Measurements from ENCODE around the gene MED12L.

The MED12L gene

DNA sequence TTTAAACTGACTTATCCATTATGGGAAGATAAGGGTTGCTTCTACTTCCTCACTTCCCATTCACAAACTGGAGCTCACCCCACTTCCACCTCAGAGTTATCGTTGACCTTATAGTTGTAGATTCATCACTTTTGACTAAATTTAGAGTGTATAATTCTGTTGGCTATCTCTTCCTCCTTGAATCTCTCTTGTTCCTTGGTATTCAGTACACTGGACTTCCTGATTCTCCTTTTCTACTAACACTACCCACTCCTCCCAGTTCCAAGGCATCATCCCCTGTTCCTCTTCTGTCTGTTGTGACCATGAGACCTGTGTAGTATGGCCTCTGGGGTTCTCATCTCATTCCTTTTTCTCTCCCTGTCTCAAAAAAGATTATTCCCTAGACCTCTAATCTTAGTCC lies 237.0 kb downstream of the MED12L start:
- TF ChIP-seq SIN3A (IDR thresholded peaks at IDR 0.05; ENCODE audit: borderline replicate concordance, insufficient read depth, low read length) (no peak), FOXP2 (optimal IDR thresholded peaks at IDR 0.05; ENCODE audit: borderline replicate concordance, extremely low read depth, extremely low read length, insufficient read depth) (no peak), TAF1 (IDR thresholded peaks at IDR 0.05; ENCODE audit: borderline replicate concordance, insufficient read depth, low read length) (no peak), POLR2AphosphoS5 (IDR thresholded peaks at IDR 0.05; ENCODE audit: low read depth, low read length) (no peak)
- TF ChIP-seq, protein P1, sequence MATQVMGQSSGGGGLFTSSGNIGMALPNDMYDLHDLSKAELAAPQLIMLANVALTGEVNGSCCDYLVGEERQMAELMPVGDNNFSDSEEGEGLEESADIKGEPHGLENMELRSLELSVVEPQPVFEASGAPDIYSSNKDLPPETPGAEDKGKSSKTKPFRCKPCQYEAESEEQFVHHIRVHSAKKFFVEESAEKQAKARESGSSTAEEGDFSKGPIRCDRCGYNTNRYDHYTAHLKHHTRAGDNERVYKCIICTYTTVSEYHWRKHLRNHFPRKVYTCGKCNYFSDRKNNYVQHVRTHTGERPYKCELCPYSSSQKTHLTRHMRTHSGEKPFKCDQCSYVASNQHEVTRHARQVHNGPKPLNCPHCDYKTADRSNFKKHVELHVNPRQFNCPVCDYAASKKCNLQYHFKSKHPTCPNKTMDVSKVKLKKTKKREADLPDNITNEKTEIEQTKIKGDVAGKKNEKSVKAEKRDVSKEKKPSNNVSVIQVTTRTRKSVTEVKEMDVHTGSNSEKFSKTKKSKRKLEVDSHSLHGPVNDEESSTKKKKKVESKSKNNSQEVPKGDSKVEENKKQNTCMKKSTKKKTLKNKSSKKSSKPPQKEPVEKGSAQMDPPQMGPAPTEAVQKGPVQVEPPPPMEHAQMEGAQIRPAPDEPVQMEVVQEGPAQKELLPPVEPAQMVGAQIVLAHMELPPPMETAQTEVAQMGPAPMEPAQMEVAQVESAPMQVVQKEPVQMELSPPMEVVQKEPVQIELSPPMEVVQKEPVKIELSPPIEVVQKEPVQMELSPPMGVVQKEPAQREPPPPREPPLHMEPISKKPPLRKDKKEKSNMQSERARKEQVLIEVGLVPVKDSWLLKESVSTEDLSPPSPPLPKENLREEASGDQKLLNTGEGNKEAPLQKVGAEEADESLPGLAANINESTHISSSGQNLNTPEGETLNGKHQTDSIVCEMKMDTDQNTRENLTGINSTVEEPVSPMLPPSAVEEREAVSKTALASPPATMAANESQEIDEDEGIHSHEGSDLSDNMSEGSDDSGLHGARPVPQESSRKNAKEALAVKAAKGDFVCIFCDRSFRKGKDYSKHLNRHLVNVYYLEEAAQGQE (IDR thresholded peaks at IDR 0.05; ENCODE audit: insufficient read depth in 1 of 2, low read depth in 2 of 2, low read length in 2 of 2): no peak

GRCh38 chr3:151327571-151328198 lies 242.2 kb downstream of the MED12L start:
- TF ChIP-seq FOXP2 (optimal IDR thresholded peaks at IDR 0.05; ENCODE audit: borderline replicate concordance, extremely low read depth, extremely low read length, insufficient read depth) (no peak), POLR2AphosphoS5 (IDR thresholded peaks at IDR 0.05; ENCODE audit: low read depth, low read length) (no peak), TAF1 (IDR thresholded peaks at IDR 0.05; ENCODE audit: borderline replicate concordance, insufficient read depth, low read length) (no peak), SIN3A (IDR thresholded peaks at IDR 0.05; ENCODE audit: borderline replicate concordance, insufficient read depth, low read length) (no peak)
- TF ChIP-seq, protein P1 (IDR thresholded peaks at IDR 0.05; ENCODE audit: insufficient read depth in 1 of 2, low read depth in 2 of 2, low read length in 2 of 2): no peak

DNA sequence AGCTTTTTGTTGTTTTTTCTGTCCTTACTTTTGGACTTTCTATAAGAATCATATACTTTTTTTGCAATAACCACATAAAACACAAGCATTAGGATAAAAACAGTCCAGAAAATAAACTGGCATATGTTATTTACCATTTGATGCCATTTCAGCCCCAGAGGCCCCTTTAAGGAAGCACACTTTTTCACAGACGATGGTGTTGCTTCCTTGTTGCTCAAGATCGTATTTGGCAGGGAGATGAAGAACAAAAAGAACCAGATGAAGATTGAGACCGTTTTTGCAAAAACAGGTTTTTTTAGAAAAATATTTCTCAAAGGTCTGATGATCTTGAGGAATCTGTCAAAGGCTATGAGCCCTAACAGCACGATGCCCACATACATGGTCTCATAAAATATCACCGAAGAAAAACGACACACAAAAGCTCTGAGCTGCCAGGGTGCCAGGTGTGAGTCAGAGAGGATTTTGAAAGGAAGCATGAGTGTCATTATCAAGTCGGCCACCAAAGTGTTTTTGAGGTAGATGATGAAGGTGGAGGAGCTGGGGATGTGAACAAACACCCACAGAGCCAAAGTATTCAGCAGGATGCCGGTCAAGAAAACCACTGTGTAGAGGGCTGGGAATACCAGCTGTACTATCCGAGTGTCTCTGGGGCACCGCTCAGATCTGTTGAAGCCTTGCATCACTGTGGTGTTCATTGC lies 243.0 kb downstream of the MED12L start:
- TF ChIP-seq FOXP2 (optimal IDR thresholded peaks at IDR 0.05; ENCODE audit: borderline replicate concordance, extremely low read depth, extremely low read length, insufficient read depth) (no peak), SIN3A (IDR thresholded peaks at IDR 0.05; ENCODE audit: borderline replicate concordance, insufficient read depth, low read length) (no peak), TAF1 (IDR thresholded peaks at IDR 0.05; ENCODE audit: borderline replicate concordance, insufficient read depth, low read length) (no peak), POLR2AphosphoS5 (IDR thresholded peaks at IDR 0.05; ENCODE audit: low read depth, low read length) (no peak)
- TF ChIP-seq, protein P1 (IDR thresholded peaks at IDR 0.05; ENCODE audit: insufficient read depth in 1 of 2, low read depth in 2 of 2, low read length in 2 of 2): no peak

DNA sequence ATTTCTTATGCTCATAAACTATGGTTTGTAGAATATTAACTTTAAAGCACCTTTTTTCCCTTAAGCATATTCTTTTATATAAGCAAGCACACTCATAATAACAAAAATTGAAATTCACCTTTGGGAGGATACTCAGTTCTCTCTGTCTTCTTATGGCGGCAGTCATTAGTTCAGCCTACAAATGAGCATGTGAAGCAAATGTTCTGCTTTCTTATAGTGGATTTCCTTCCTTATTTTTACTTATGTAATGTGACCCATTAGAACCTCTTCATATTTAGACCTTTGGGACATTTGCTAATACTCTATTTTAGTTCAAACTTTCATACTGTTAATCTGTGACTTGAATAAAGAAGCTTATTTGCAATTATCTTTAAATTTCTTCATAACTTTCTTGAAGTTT lies 243.9 kb downstream of the MED12L start, which contains the start of gene P2RY13:
Gene P2RY13, minus strand, starts transcription at position 187 of the 400 bp plus-strand sequence. Its CDS starts 21 bp downstream, at position 166.
- no peak for TF ChIP-seq FOXP2 (optimal IDR thresholded peaks at IDR 0.05; ENCODE audit: borderline replicate concordance, extremely low read depth, extremely low read length, insufficient read depth)
- no peak for TF ChIP-seq POLR2AphosphoS5 (IDR thresholded peaks at IDR 0.05; ENCODE audit: low read depth, low read length)
- no peak for TF ChIP-seq SIN3A (IDR thresholded peaks at IDR 0.05; ENCODE audit: borderline replicate concordance, insufficient read depth, low read length)
- TF ChIP-seq, protein P1 (IDR thresholded peaks at IDR 0.05; ENCODE audit: insufficient read depth in 1 of 2, low read depth in 2 of 2, low read length in 2 of 2): no peak
- no peak for TF ChIP-seq TAF1 (IDR thresholded peaks at IDR 0.05; ENCODE audit: borderline replicate concordance, insufficient read depth, low read length)
